Kidney epithelial cell (primary cell): Measurements from ENCODE around the gene METTL13. TPM values are rescaled to one million over a fixed set of nuclear protein-coding genes. Genes with fewer than 3 reads are reported as not detected.

Source experiments
- DNase-seq: peaks from one replicate; pipeline ENCODE4 v3.0.0-alpha.2; 2010; ENCODE audit warnings: low read depth
- H3K27me3 ChIP-seq: 2 replicates; pipeline ENCODE4 v1.6.0; 2011; ENCODE audit warnings: low read length; ENCODE audit not compliant: control insufficient read depth, insufficient read depth
- H3K36me3 ChIP-seq: 2 replicates; pipeline ENCODE4 v1.5.1; 2011; ENCODE audit warnings: low read length; ENCODE audit not compliant: control insufficient read depth, insufficient read depth
- H3K4me3 ChIP-seq: 2 replicates; pipeline ENCODE4 v1.5.1; 2011; ENCODE audit warnings: low read depth, mild to moderate bottlenecking, control low read depth, low read length
- CTCF ChIP-seq: IDR thresholded peaks from 2 replicates; pipeline ENCODE4 v1.5.1; 2011; ENCODE audit warnings: mild to moderate bottlenecking, moderate library complexity, low read length, control low read depth, inconsistent platforms; ENCODE audit not compliant: insufficient read depth, poor library complexity, severe bottlenecking
- total RNA-seq: library from RNA; depleted of rRNA; stranded (reverse); fragments of >200 nt; gene quantifications from 2 replicates; pipeline ENCODE4 v1.2.3, GENCODE V29; 2015

Gene METTL13
- 35.1 and 37.9 TPM in 2 replicates for total RNA-seq

DNA sequence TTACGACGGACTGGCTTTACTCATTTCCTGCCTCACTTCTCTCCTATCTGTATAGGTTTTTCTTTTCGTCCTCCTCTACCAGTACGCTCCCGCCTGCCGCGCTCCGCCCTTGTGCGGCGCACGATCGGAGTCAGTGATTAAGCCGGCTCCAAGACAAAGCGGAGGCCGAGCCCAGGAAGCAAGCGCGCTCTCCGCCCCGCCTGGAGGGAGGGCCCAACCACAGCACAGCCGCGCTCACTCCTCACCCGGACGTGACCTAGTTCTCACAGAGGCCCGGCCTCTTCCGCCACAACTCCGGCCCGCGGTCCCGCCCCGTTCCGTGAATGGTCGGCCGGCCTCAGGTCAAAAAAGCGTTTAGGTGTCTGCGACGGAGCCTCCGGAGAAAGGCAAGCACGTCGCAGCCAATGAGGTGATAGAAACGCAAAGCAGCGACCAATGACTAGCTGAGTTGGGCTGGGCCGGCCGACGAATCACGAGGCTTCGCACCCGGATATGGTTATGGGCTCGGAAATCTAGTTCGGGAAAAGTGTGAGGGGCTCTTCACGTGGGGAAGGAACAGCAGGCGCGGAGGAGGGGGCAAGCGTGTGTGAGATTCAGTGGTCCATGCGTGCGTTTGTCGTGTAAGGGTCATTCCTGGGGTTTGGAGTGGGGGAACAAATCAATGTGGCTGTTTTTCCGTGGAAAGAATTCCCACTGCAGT, at the start of gene METTL13:
TSS of gene METTL13 (plus strand) at position 485 of the 700 bp plus-strand sequence. CDS start 308 bp downstream, outside the sequence.
- no peak for TF ChIP-seq CTCF
- Histone ChIP-seq H3K27me3 (no peaks in the 10 kb centered on the region), H3K4me3 (peak within 1 kb of the TSS; percentile 77), H3K36me3 (peaks cover 5% of the 10 kb centered on the region)
- peak; percentile 96 for DNase-seq

GRCh38 chr1:171736196-171736595, 45.3 kb upstream of the METTL13 start:
- TF ChIP-seq CTCF, result no peak
- Histone ChIP-seq H3K4me3 (no peak overlapping the region), H3K36me3 (peaks cover 1% of the 10 kb centered on the region), H3K27me3 (no peaks in the 10 kb centered on the region)
- no peak for DNase-seq

DNA sequence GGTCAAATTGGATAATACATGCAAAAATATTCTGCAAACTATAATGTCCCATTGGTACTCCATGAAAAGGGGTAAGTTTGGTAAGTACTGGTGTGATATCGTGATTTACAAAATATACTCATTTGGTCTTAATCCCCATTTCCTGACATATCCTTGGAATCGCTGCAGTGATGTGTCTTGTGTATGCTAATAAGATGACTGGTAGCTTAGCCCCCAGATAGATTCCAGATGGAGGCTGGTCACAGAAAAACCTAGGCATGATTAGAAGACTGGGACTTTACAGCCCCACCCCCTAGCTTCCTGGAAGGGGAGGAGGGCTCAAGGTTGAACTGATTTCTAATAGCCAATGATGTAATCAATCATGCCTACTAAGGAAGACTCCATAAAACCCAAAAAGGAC, 42.5 kb upstream of the METTL13 start:
- Histone ChIP-seq H3K4me3 (no peak overlapping the region), H3K27me3 (no peaks in the 10 kb centered on the region), H3K36me3 (peaks cover 1% of the 10 kb centered on the region)
- no peak for TF ChIP-seq CTCF
- no peak for DNase-seq

DNA sequence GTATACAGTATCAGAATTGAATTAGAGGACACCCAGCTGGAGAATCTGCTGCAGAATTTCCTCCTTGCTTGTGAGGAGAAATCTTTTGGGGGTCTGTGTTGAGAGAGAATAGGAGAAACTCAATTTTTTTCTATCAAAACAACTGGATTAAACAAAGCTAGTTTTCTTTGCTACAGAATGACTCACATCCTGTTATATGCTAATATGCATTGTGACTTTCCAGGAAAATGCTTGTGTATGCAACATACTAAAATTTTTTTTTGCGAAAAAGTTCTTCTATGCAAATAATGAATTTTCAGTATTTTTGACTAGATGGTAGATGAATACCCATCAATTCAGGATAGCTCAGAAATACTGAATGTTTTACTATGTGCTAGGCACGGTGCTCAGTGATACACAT, 41.8 kb upstream of the METTL13 start:
- DNase-seq, result no peak
- TF ChIP-seq CTCF, result no peak
- Histone ChIP-seq H3K27me3 (no peaks in the 10 kb centered on the region), H3K4me3 (no peak overlapping the region), H3K36me3 (peaks cover 1% of the 10 kb centered on the region)

DNA sequence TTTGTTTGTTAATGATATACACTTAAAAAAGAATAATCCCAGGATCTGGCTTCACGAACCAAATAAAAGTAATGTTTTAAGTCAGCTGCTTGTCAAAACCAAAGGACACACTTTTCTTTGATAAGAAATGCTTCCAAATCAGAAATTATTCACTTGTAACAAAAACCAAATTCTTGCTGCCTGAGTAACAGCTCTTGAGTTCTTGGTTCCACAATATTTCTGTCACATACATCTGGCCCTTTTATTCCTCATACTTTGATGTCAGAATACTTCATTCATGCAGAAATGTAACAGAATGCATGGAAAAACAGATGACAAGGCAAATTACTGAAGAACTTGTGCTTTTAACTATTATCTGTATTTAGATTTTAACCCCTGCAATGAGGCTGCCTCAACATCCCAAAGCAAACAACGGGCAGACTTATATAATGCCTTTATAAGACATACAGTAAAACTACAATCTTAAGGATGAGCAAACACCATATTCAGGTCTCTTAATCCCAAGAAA, 41.0 kb upstream of the METTL13 start:
- peaks cover 1% of the 10 kb centered on the region for H3K36me3 ChIP-seq
- H3K4me3 ChIP-seq, result no peak overlapping the region
- H3K27me3 ChIP-seq, result no peaks in the 10 kb centered on the region
- TF ChIP-seq CTCF, result no peak
- no peak for DNase-seq
